K562 (cell line): ENCODE data around the gene DBI. TPM values are rescaled to one million over a fixed set of nuclear protein-coding genes. Genes with fewer than 3 reads are reported as not detected.

ENCODE experiments used
- ATAC-seq: fragments of 200-7000 bp; cut with Tn5 transposase; 3 replicates; pipeline ENCODE4 v1.9.1; 2020; ENCODE audit warnings: moderate library complexity
- BruUV-seq: library from RNA; stranded (reverse); fragments of 400-500 nt; replicated peaks from 2 replicates; lab custom pipeline; 2021; lab: Mats Ljungman, UMichigan
- CTCF ChIA-PET: fragments of 300-600 bp; formaldehyde crosslinking; extraction: SDS; loops from one replicate; lab custom pipeline; 2021; ENCODE audit warnings: low intra/inter-chr PET ratio; lab: Yijun Ruan, JAX
- POLR2A ChIA-PET: fragments of 300-600, 350-650 bp; sonication (Branson Sonifier 250); formaldehyde crosslinking; extraction: SDS; loops from one replicate; lab custom pipeline; 2021; ENCODE audit warnings: antibody characterized with exemption, inconsistent platforms; lab: Yijun Ruan, JAX
- DNase-seq, 4 experiments: peaks; one replicate each; pipeline versions ENCODE4 v3.0.0 to v3.0.0-alpha.2; 2011 to 2018; ENCODE audit warnings: low spot score in 3 of 4, mixed read lengths in 3 of 4; ENCODE audit errors: extremely low read depth in 1 of 4
- FAIRE-seq: peaks from 2 replicates; lab custom pipeline; 2011; peaks lifted over from hg19 to GRCh38; lab: Jason Lieb, UNC
- H2AFZ ChIP-seq: 2 replicates; pipeline ENCODE4 v1.6.0; 2011; ENCODE audit warnings: low read depth, low read length, control low read depth, inconsistent platforms
- H3K27ac ChIP-seq: fragments of 200-600 bp; 3 replicates; pipeline ENCODE4 v1.8.0; 2011; ENCODE audit warnings: low read depth, mild to moderate bottlenecking, control low read depth, inconsistent platforms, low read length, moderate library complexity, mixed read lengths; ENCODE audit errors: extremely low read depth
- H3K27me3 ChIP-seq, 2 experiments: fragments of 300-600 bp in 1 of 2; 2 replicates in 1 of 2; 3 replicates in 1 of 2; pipeline versions ENCODE4 v1.6.0 to v1.8.0; 2011; ENCODE audit warnings: inconsistent platforms in 2 of 2, low read length in 2 of 2, mild to moderate bottlenecking in 1 of 2, mixed read lengths in 1 of 2, moderate library complexity in 1 of 2; ENCODE audit not compliant: control insufficient read depth in 2 of 2, insufficient read depth in 2 of 2
- H3K36me3 ChIP-seq: fragments of 300-600 bp; 3 replicates; pipeline ENCODE4 v1.8.0; 2011; ENCODE audit warnings: mild to moderate bottlenecking, low read length, inconsistent platforms; ENCODE audit not compliant: control insufficient read depth, insufficient read depth
- H3K4me1 ChIP-seq, 2 experiments: fragments of 200-600 bp in 1 of 2; replicated peaks in 1 of 2; 2 replicates in 1 of 2; 3 replicates in 1 of 2; pipeline versions ENCODE4 v1.5.1 to v1.8.0; 2011; ENCODE audit warnings: inconsistent platforms in 2 of 2, low read length in 2 of 2, mild to moderate bottlenecking in 1 of 2, mixed read lengths in 1 of 2, moderate library complexity in 1 of 2; ENCODE audit not compliant: control insufficient read depth in 2 of 2, insufficient read depth in 2 of 2
- H3K4me2 ChIP-seq: 2 replicates; pipeline ENCODE4 v1.6.1; 2011; ENCODE audit warnings: low read length, control low read depth, inconsistent platforms, mixed read lengths; ENCODE audit not compliant: insufficient read depth
- H3K4me3 ChIP-seq: fragments of 200-600 bp; sonication (generic), shearing (Covaris generic); 2 replicates; pipeline ENCODE4 v1.5.1; 2016; ENCODE audit warnings: control low read depth, inconsistent platforms
- H3K79me2 ChIP-seq: fragments of 200-600 bp; 3 replicates; pipeline ENCODE4 v1.8.0; 2011; ENCODE audit warnings: low read length, inconsistent platforms; ENCODE audit not compliant: control insufficient read depth, insufficient read depth
- H3K9ac ChIP-seq, 2 experiments: 2 replicates each; pipeline versions ENCODE4 v1.6.0 to v1.6.1; 2011; ENCODE audit warnings: low read depth in 2 of 2, low read length in 2 of 2, control low read depth in 1 of 2, inconsistent platforms in 1 of 2, mild to moderate bottlenecking in 1 of 2, mixed read lengths in 1 of 2; ENCODE audit not compliant: insufficient read depth in 1 of 2
- H3K9me1 ChIP-seq: one replicate; pipeline ENCODE4 v1.6.0; 2011; ENCODE audit warnings: inconsistent platforms, mild to moderate bottlenecking, low read length, moderate library complexity; ENCODE audit not compliant: control insufficient read depth, insufficient read depth
- H3K9me3 ChIP-seq: replicated peaks from 2 replicates; pipeline ENCODE4 v1.5.1; 2011; ENCODE audit warnings: low read depth, low read length, inconsistent platforms; ENCODE audit not compliant: control insufficient read depth, insufficient read depth
- H4K20me1 ChIP-seq: replicated peaks from 2 replicates; pipeline ENCODE4 v1.6.1; 2011; ENCODE audit warnings: low read length, inconsistent platforms, mixed read lengths; ENCODE audit not compliant: control insufficient read depth, insufficient read depth
- CBX3 ChIP-seq, 2 experiments: IDR thresholded peaks; 1 replicate in 1 of 2; 2 replicates in 1 of 2; pipeline ENCODE4 v1.6.1; 2012; ENCODE audit warnings: inconsistent platforms in 2 of 2, low read length in 2 of 2, borderline replicate concordance in 1 of 2, control low read depth in 1 of 2
- HDGF ChIP-seq: fragments of 450-650 bp; IDR thresholded peaks from 2 replicates; pipeline ENCODE4 v1.6.1; 2016
- NFIC ChIP-seq: fragments of 450-650 bp; IDR thresholded peaks from 2 replicates; pipeline ENCODE4 v1.6.1; 2017; ENCODE audit warnings: mild to moderate bottlenecking, inconsistent platforms
- NFIX ChIP-seq: fragments of 250-450 bp; sonication (Bioruptor Pico); IDR thresholded peaks from 2 replicates; pipeline ENCODE4 v1.4.0; 2020; ENCODE audit warnings: low read depth, mild to moderate bottlenecking, moderate library complexity
- whole genome bisulfite sequencing: fragments of 100-300 bp; shearing (Covaris generic); methylation state at CpG from one replicate; pipeline ENCODE4 v1.1.6; 2016; ENCODE audit warnings: low coverage, mixed read lengths; ENCODE audit not compliant: insufficient coverage; ENCODE audit errors: missing lambda C conversion rate; 5-methylcytosine and 5-hydroxymethylcytosine counted together
- in situ Hi-C: fragments of 300-500 bp; cut with MboI; formaldehyde crosslinking; loops from 4 replicates; pipeline ENCODE4 v1.15.0; 2018; ENCODE audit warnings: inconsistent platforms, mixed read lengths
- intact Hi-C: fragments of 100-400 bp; cut with micrococcal nuclease; formaldehyde crosslinking; loops from 2 replicates; pipeline ENCODE4 v1.14.2; 2022
- polyA plus RNA-seq, 8 experiments: library from polyadenylated mRNA; depleted of rRNA in 4 of 8; stranded (reverse) in 5 of 8; unstranded in 3 of 8; fragments of >200 nt; fragmentation: Nextera tagmentation in 2 of 8; fragmentation: Illumina TruSeq in 1 of 8; extraction: Ambion mirVana in 2 of 8; extraction: Trizol in 1 of 8; gene quantifications; 2 replicates each; pipeline versions ENCODE4 v1.2.1 to v1.2.3, GENCODE V29; 2011 to 2014; ENCODE audit warnings: inconsistent platforms in 1 of 8, missing spikeins in 1 of 8
- total RNA-seq, 7 experiments: library from RNA; depleted of rRNA in 6 of 7; stranded (reverse); fragments of >200 nt in 6 of 7; fragmentation: Illumina TruSeq in 2 of 7; extraction: Trizol in 2 of 7; gene quantifications; 2 replicates each; pipeline versions ENCODE4 v1.2.1 to v1.2.3, GENCODE V29; 2011 to 2021; ENCODE audit warnings: low replicate concordance in 1 of 7
- TF ChIP-seq, protein P1 (sequence below): fragments of 250-450 bp; sonication (Bioruptor Pico); IDR thresholded peaks from 2 replicates; pipeline ENCODE4 v1.8.0; 2022; ENCODE audit warnings: moderate library complexity, mild to moderate bottlenecking, inconsistent platforms
- TF ChIP-seq, protein P2 (sequence below): sonication (generic); formaldehyde crosslinking; IDR thresholded peaks from 2 replicates; pipeline ENCODE4 v1.8.0; 2022; ENCODE audit warnings: mild to moderate bottlenecking, low read depth, missing genetic modification reagents

DBI gene
- total and polyA plus RNA-seq, 9 of the 15 experiments (the other 6 are each of a cell fraction or from before 2014, with no cell fraction given) = 55.8 to 443 (median 194) TPM

DNA sequence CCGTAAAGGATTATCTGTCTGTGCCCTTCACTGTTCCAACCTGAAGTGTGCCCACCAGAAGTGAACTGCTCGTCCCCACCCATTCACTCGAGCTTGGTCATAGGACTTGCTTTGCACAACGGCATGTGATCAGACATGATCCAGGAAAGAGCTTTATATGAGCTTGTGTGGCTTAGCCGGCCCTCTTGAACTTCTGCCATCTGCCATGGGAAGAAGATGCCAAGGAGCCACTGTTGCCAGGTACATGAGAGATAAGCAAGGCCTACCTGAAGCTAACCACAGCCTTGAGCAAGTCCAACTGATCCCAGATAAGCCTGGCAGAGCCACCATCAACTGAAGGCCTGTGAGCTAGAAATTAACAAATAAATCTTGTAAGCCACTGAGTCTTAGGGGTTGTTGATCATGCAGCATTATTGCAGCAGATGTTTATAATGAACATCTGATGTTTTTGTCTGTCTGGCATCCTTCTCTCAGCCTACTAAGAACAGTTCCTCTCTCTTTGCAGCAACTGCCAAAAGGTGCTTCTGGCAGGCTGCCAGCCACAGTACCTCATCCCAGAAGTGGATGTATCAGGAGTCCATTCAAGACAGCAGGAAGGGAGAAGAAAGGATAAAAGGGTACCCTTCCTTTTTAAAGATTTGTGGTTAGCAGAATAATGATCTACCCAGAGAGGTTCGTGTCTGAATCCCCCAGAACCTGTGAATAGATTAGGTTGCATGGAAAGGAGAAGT lies 16.8 kb downstream of the DBI start:
- 3% methylated on average over 6 of the region's 6 CpGs for WGBS
- ChIA-PET CTCF (no interaction called here), POLR2A (interaction anchor here (0.7 kb wide), 1 partner anchor 135 kb away, joined by 3 read pairs; no protein-coding TSS in a partner anchor)
- in situ Hi-C loops = no loop called here
- Histone ChIP-seq H3K4me3 (no peak overlapping the region), H2AFZ (no peak overlapping the region), H3K36me3 (no peaks in the 10 kb centered on the region), H3K9ac (no peak overlapping the region), H3K27ac (no peak overlapping the region), H3K27me3 (peaks cover 4 to 15% of the 10 kb centered on the region in 2 experiments; a peak in 3 of 5 replicates), H3K4me1 (peaks cover 0 to 8% of the 10 kb centered on the region in 2 experiments; a peak in 3 of 5 replicates), H3K9me1 (no peaks in the 10 kb centered on the region), H4K20me1 (no peaks in the 10 kb centered on the region), H3K4me2 (no peak overlapping the region), H3K79me2 (no peaks in the 10 kb centered on the region), H3K9me3 (no peaks in the 10 kb centered on the region)
- BruUV-seq = no TSS peak
- DNase-seq (no peak), ATAC-seq (no peak), FAIRE-seq (no peak)
- intact Hi-C loops = no loop called here
- TF ChIP-seq, protein P1, sequence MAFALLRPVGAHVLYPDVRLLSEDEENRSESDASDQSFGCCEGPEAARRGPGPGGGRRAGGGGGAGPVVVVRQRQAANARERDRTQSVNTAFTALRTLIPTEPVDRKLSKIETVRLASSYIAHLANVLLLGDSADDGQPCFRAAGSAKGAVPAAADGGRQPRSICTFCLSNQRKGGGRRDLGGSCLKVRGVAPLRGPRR (CRISPR knock-in tag) = no peak
- peak; percentile 78 for TF ChIP-seq NFIC
- peak; percentile 73 for TF ChIP-seq NFIX (CRISPR knock-in tag)
- no peak for TF ChIP-seq CBX3 (IDR thresholded peaks at IDR 0.05; ENCODE audit: borderline replicate concordance in 1 of 2, low read length in 2 of 2)
- TF ChIP-seq, protein P2, sequence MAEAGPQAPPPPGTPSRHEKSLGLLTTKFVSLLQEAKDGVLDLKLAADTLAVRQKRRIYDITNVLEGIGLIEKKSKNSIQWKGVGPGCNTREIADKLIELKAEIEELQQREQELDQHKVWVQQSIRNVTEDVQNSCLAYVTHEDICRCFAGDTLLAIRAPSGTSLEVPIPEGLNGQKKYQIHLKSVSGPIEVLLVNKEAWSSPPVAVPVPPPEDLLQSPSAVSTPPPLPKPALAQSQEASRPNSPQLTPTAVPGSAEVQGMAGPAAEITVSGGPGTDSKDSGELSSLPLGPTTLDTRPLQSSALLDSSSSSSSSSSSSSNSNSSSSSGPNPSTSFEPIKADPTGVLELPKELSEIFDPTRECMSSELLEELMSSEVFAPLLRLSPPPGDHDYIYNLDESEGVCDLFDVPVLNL (CRISPR knock-in tag) = no peak
- no peak for TF ChIP-seq HDGF
